GM12878 (cell line): ENCODE results near the gene PAM. TPM values are rescaled to one million over a fixed set of nuclear protein-coding genes. Genes with fewer than 3 reads are reported as not detected.
A peak's percentile ranks its signal among the peaks of the same experiment; 100 is the strongest.

Experiments
- ATAC-seq: fragments of 200-7000 bp; cut with Tn5 transposase; 3 replicates; pipeline ENCODE4 v1.9.1; 2020; ENCODE audit warnings: mild to moderate bottlenecking, moderate library complexity
- BruUV-seq: library from RNA; stranded (reverse); fragments of 400-500 nt; replicated peaks from 2 replicates; lab custom pipeline; 2021; lab: Mats Ljungman, UMichigan
- CTCF ChIA-PET: fragments of 300-600 bp; sonication (Branson Sonifier 250); formaldehyde crosslinking; extraction: SDS; loops from one replicate; lab custom pipeline; 2021; ENCODE audit warnings: inconsistent platforms; lab: Yijun Ruan, JAX
- POLR2A ChIA-PET: fragments of 350-600 bp; formaldehyde crosslinking; extraction: SDS; loops from one replicate; lab custom pipeline; 2021; ENCODE audit warnings: inconsistent platforms; lab: Charles Lee
- RAD21 ChIA-PET: fragments of 300-600 bp; sonication (Branson Sonifier 250); formaldehyde crosslinking; loops from one replicate; lab custom pipeline; 2023; ENCODE audit warnings: antibody characterized with exemption; ENCODE audit not compliant: unreplicated experiment; lab: Charles Lee
- SMC1A ChIA-PET: fragments of 300-600 bp; sonication (Branson Sonifier 250); formaldehyde crosslinking; loops from one replicate; lab custom pipeline; 2023; ENCODE audit not compliant: unreplicated experiment, uncharacterized antibody; lab: Charles Lee
- DNase-seq: peaks from one replicate; pipeline ENCODE4 v3.0.0-alpha.2; 2011; ENCODE audit warnings: low read depth, low spot score
- FAIRE-seq: peaks from 3 replicates; lab custom pipeline; 2011; peaks lifted over from hg19 to GRCh38; lab: Jason Lieb, UNC
- H2AFZ ChIP-seq: 2 replicates; pipeline ENCODE4 v1.6.0; 2011; ENCODE audit warnings: low read depth, low read length, control low read depth; ENCODE audit not compliant: control insufficient read depth
- H3K27ac ChIP-seq: 2 replicates; pipeline ENCODE4 v1.5.1; 2011; ENCODE audit warnings: control low read depth; ENCODE audit not compliant: control insufficient read depth, insufficient read depth
- H3K27me3 ChIP-seq, 2 experiments: replicated peaks in 1 of 2; 2 replicates each; pipeline versions ENCODE4 v1.6.0 to v1.6.1; 2011; ENCODE audit warnings: low read length in 1 of 2; ENCODE audit not compliant: control insufficient read depth in 2 of 2, insufficient read depth in 2 of 2
- H3K36me3 ChIP-seq, 2 experiments: 2 replicates each; pipeline ENCODE4 v1.5.1; 2011; ENCODE audit warnings: low read length in 1 of 2; ENCODE audit not compliant: control insufficient read depth in 2 of 2, insufficient read depth in 2 of 2
- H3K4me1 ChIP-seq: 2 replicates; pipeline ENCODE4 v1.6.1; 2011; ENCODE audit warnings: mild to moderate bottlenecking, low read length, moderate library complexity, mixed read lengths; ENCODE audit not compliant: control insufficient read depth, insufficient read depth
- H3K4me2 ChIP-seq: 2 replicates; pipeline ENCODE4 v1.6.0; 2011; ENCODE audit warnings: control low read depth; ENCODE audit not compliant: control insufficient read depth, insufficient read depth
- H3K4me3 ChIP-seq: fragments of 200-600 bp; sonication (generic); 2 replicates; pipeline ENCODE4 v1.5.1; 2016
- H3K79me2 ChIP-seq: 2 replicates; pipeline ENCODE4 v1.6.0; 2011; ENCODE audit warnings: low read length; ENCODE audit not compliant: control insufficient read depth, insufficient read depth
- H3K9ac ChIP-seq: 2 replicates; pipeline ENCODE4 v1.8.0; 2011; ENCODE audit warnings: low read length, control low read depth, mixed read lengths; ENCODE audit not compliant: control insufficient read depth, insufficient read depth
- H3K9me3 ChIP-seq: replicated peaks from 3 replicates; pipeline ENCODE4 v1.5.1; 2011; ENCODE audit warnings: mild to moderate bottlenecking, low read length; ENCODE audit not compliant: control insufficient read depth, insufficient read depth
- H4K20me1 ChIP-seq: 2 replicates; pipeline ENCODE4 v1.6.0; 2011; ENCODE audit not compliant: control insufficient read depth, insufficient read depth
- HDGF ChIP-seq: fragments of 450-650 bp; IDR thresholded peaks from 2 replicates; pipeline ENCODE4 v1.6.1; 2016; ENCODE audit warnings: antibody characterized with exemption
- NBN ChIP-seq: fragments of 450-650 bp; IDR thresholded peaks from 2 replicates; pipeline ENCODE4 v1.6.1; 2016
- NFYA ChIP-seq: IDR thresholded peaks from 2 replicates; pipeline ENCODE4 v1.6.1; 2011; ENCODE audit warnings: low read depth, mild to moderate bottlenecking, low read length, improper control_type of control experiment, borderline replicate concordance
- WGBS: methylation state at CpG from one replicate; pipeline ENCODE4 v1.1.6; 2016; ENCODE audit warnings: low lambda C conversion rate; ENCODE audit not compliant: insufficient replicate concordance, insufficient coverage; ENCODE audit errors: missing lambda C conversion rate; 5-methylcytosine and 5-hydroxymethylcytosine counted together
- in situ Hi-C: fragments of 300-500 bp; cut with MboI; formaldehyde crosslinking; loops from 9 replicates; pipeline ENCODE4 v1.14.3; 2018; ENCODE audit warnings: mixed read lengths
- intact Hi-C: fragments of 100-400 bp; cut with micrococcal nuclease; formaldehyde crosslinking; loops from one replicate; pipeline ENCODE4 v1.14.2; 2022; ENCODE audit not compliant: unreplicated experiment
- polyA plus RNA-seq, 11 experiments: library from polyadenylated mRNA; depleted of rRNA in 4 of 11; unstranded in 6 of 11; stranded (reverse) in 5 of 11; fragments of >200 nt; fragmentation: Nextera tagmentation in 4 of 11; fragmentation: Illumina TruSeq in 1 of 11; extraction: Ambion mirVana in 4 of 11; extraction: Trizol in 1 of 11; gene quantifications; 1 replicate in 1 of 11; 2 replicates in 10 of 11; pipeline versions ENCODE4 v1.2.1 to v1.2.3, GENCODE V29; 2011 to 2016; ENCODE audit warnings: inconsistent platforms in 2 of 11, missing spikeins in 2 of 11, low read depth in 1 of 11
- total RNA-seq, 4 experiments: library from RNA; depleted of rRNA in 3 of 4; stranded (reverse); fragments of >200 nt in 3 of 4; fragmentation: Illumina TruSeq in 1 of 4; extraction: Trizol in 1 of 4; gene quantifications; 2 replicates each; pipeline versions ENCODE4 v1.2.1 to v1.2.3, GENCODE V29; 2013 to 2021

The PAM gene
- total and polyA plus RNA-seq, 10 of the 15 experiments (the other 5 are each of a cell fraction or from before 2014, with no cell fraction given) = 5.5 to 72.5 (median 15.4) TPM

DNA sequence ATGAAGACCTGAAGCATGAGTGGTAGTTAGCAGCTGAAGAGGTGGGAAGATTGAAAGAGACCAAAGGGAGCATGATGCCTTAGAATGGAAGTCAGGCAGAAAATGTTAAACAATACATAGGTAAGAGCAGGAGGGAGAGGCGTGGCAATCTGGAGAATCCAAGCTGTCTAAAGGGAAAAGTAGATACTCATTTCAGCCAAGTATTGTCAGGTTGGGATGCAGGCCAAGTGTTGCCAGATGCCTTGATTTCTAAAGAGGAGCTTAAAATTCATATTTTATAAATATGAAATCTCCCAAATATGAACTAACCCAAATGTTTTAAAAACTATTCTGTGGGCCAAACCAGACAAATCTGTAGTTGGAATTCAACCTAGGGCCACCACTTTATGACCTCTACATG, 4.2 kb downstream of the PAM start:
- FAIRE-seq (no peak), DNase-seq (no peak), ATAC-seq (no peak)
- ChIA-PET POLR2A (interaction anchor here (1.7 kb wide), 1 partner anchor 14 kb away, joined by 4 read pairs; no protein-coding TSS in a partner anchor), CTCF (interaction anchor here (0.7 to 2.0 kb wide), 5 partner anchors 21 to 380 kb away, joined by 3 to 8 read pairs (median 4); no protein-coding TSS in a partner anchor), RAD21 (interaction anchor here (1.0 to 2.3 kb wide), 3 partner anchors 12 to 163 kb away, joined by 5 to 9 read pairs (median 6); no protein-coding TSS in a partner anchor), SMC1A (interaction anchor here (0.6 to 2.7 kb wide), 5 partner anchors 8 to 361 kb away, joined by 3 to 10 read pairs (median 3); partner anchors contain the start of genes GIN1 and PPIP5K2)
- TF ChIP-seq NFYA = no peak
- intact Hi-C loops (loop anchor here (5.0 kb wide), 1 partner anchor 363 kb away; the partner anchor contains the start of genes GIN1 and PPIP5K2), in situ Hi-C loops (loop anchor here (10.0 kb wide), 1 partner anchor 366 kb away; the partner anchor contains the start of genes GIN1 and PPIP5K2)
- Histone ChIP-seq H3K4me2 (peak overlapping the region; percentile 54; the same call in 1 of the 2 replicates), H3K27ac (no peak overlapping the region), H3K79me2 (peaks cover 70% of the 10 kb centered on the region), H4K20me1 (no peaks in the 10 kb centered on the region), H3K9me3 (no peaks in the 10 kb centered on the region), H2AFZ (no peak overlapping the region), H3K4me1 (peaks cover 13% of the 10 kb centered on the region), H3K9ac (no peak overlapping the region), H3K36me3 (no peaks in the 10 kb centered on the region), H3K4me3 (no peak overlapping the region), H3K27me3 (no peaks in the 10 kb centered on the region; a peak in 1 of 4 replicates)
- no TSS peak for BruUV-seq
- WGBS = 100% methylated on average over 1 of the region's 1 CpG

DNA sequence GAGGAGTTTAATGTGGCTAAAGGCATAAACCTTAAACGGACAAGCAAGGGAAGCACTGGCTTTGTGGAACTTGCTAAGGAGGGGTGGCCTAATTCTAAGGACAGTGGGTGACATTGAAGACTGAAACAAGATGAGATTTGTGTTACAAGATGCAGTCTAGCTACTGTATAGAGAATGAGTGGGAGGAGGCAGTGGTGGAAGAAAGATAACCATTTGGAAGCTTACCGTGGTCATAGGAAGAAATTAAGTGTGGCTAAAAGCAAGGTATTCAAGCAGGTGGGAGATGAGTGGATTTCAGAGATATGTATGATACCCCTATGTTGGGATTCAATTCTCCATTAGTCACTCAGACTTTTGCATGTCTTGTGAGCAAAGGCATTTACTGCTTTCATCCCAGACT, 4.6 kb downstream of the PAM start:
- Histone ChIP-seq H3K9me3 (no peaks in the 10 kb centered on the region), H3K36me3 (no peaks in the 10 kb centered on the region), H3K27ac (no peak overlapping the region), H2AFZ (no peak overlapping the region), H3K79me2 (peaks cover 74% of the 10 kb centered on the region), H4K20me1 (no peaks in the 10 kb centered on the region), H3K4me1 (peaks cover 9% of the 10 kb centered on the region), H3K9ac (no peak overlapping the region), H3K4me3 (no peak overlapping the region), H3K4me2 (0 out of 2 replicates have a peak overlapping the region, but pooled peaks have one; percentile 31), H3K27me3 (no peaks in the 10 kb centered on the region)
- ChIA-PET POLR2A (interaction anchor here (1.7 kb wide), 1 partner anchor 14 kb away, joined by 4 read pairs; no protein-coding TSS in a partner anchor), SMC1A (interaction anchor here (0.6 to 2.7 kb wide), 6 partner anchors 21 to 360 kb away, joined by 3 to 10 read pairs (median 4); partner anchors contain the start of genes GIN1 and PPIP5K2), RAD21 (interaction anchor here (0.6 to 2.3 kb wide), 3 partner anchors 21 to 164 kb away, joined by 3 to 9 read pairs (median 5); no protein-coding TSS in a partner anchor), CTCF (interaction anchor here (0.7 to 2.0 kb wide), 4 partner anchors 21 to 380 kb away, joined by 3 to 8 read pairs (median 4); no protein-coding TSS in a partner anchor)
- no TSS peak for BruUV-seq
- TF ChIP-seq HDGF = 0 out of 2 replicates have a peak, but pooled peaks have one; percentile 16
- TF ChIP-seq NBN = no peak
- FAIRE-seq (no peak), DNase-seq (no peak), ATAC-seq (no peak)
- in situ Hi-C loops (loop anchor here (10.0 kb wide), 1 partner anchor 365 kb away; the partner anchor contains the start of genes GIN1 and PPIP5K2), intact Hi-C loops (loop anchor here (5.0 kb wide), 1 partner anchor 363 kb away; the partner anchor contains the start of genes GIN1 and PPIP5K2)
- 63% methylated on average over 2 of the region's 2 CpGs for WGBS
